WTC11 (cell line): ENCODE results near the gene AZIN2. TPM values are rescaled to one million over a fixed set of nuclear protein-coding genes. Genes with fewer than 3 reads are reported as not detected.

ENCODE experiments used
- ATAC-seq: fragments of 200-7000 bp; cut with Tn5 transposase; 2 replicates; pipeline ENCODE4 v1.10.0; 2021; ENCODE audit warnings: mild to moderate bottlenecking, moderate library complexity
- CTCF ChIA-PET: fragments of 300-600 bp; sonication (Branson Sonifier 250); formaldehyde crosslinking; loops from one replicate; lab custom pipeline; 2021; ENCODE audit warnings: antibody characterized with exemption; lab: Charles Lee
- POLR2A ChIA-PET: fragments of 350-600 bp; sonication (Branson Sonifier 250); formaldehyde crosslinking; loops from one replicate; lab custom pipeline; 2021; ENCODE audit warnings: antibody characterized with exemption; lab: Charles Lee
- DNase-seq: peaks from one replicate; pipeline ENCODE4 v3.0.0; 2021; ENCODE audit warnings: low spot score
- H3K27ac Mint-ChIP-seq: 2 replicates; pipeline ENCODE4 v1.8.0; 2021; ENCODE audit warnings: mixed read lengths
- H3K27me3 Mint-ChIP-seq: 2 replicates; pipeline ENCODE4 v1.8.0; 2021; ENCODE audit warnings: low read depth, mild to moderate bottlenecking, moderate library complexity, mixed read lengths
- H3K36me3 Mint-ChIP-seq: 2 replicates; pipeline ENCODE4 v1.8.0; 2021; ENCODE audit warnings: mixed read lengths
- H3K4me1 Mint-ChIP-seq: 2 replicates; pipeline ENCODE4 v1.8.0; 2022; ENCODE audit warnings: mixed read lengths
- H3K4me3 Mint-ChIP-seq: 2 replicates; pipeline ENCODE4 v1.8.0; 2021; ENCODE audit warnings: mild to moderate bottlenecking, moderate library complexity, mixed read lengths
- H3K9me3 Mint-ChIP-seq: 2 replicates; pipeline ENCODE4 v1.8.0; 2021; ENCODE audit warnings: mixed read lengths
- ATF1 ChIP-seq: sonication (generic); formaldehyde crosslinking; IDR thresholded peaks from 2 replicates; pipeline ENCODE4 v1.8.1; 2023; ENCODE audit warnings: mild to moderate bottlenecking, moderate library complexity, missing genetic modification reagents
- CBFB ChIP-seq: sonication (generic); formaldehyde crosslinking; IDR thresholded peaks from 2 replicates; pipeline ENCODE4 v1.8.1; 2022; ENCODE audit warnings: mild to moderate bottlenecking, low read depth, missing genetic modification reagents
- EMX1 ChIP-seq: fragments of 250-450 bp; sonication (Bioruptor Pico); IDR thresholded peaks from 2 replicates; pipeline ENCODE4 v1.8.0; 2021; ENCODE audit warnings: mild to moderate bottlenecking
- ESRRA ChIP-seq: sonication (generic); formaldehyde crosslinking; IDR thresholded peaks from 2 replicates; pipeline ENCODE4 v1.8.1; 2022; ENCODE audit warnings: mild to moderate bottlenecking, missing genetic modification reagents, borderline replicate concordance
- FOXK1 ChIP-seq: sonication (generic); formaldehyde crosslinking; IDR thresholded peaks from 2 replicates; pipeline ENCODE4 v1.8.0; 2022; ENCODE audit warnings: mild to moderate bottlenecking, moderate library complexity, missing genetic modification reagents
- GRHL2 ChIP-seq: fragments of 250-450 bp; sonication (Bioruptor Pico); IDR thresholded peaks from 2 replicates; pipeline ENCODE4 v1.8.0; 2022; ENCODE audit warnings: mild to moderate bottlenecking, moderate library complexity; ENCODE audit not compliant: insufficient replicate concordance, severe bottlenecking
- JAZF1 ChIP-seq: fragments of 250-450 bp; sonication (Bioruptor Pico); IDR thresholded peaks from 2 replicates; pipeline ENCODE4 v1.9.0; 2021; ENCODE audit warnings: moderate library complexity, mild to moderate bottlenecking, inconsistent platforms
- MXD4 ChIP-seq: fragments of 250-450 bp; sonication (Bioruptor Pico); IDR thresholded peaks from 2 replicates; pipeline ENCODE4 v1.8.0; 2021; ENCODE audit warnings: mild to moderate bottlenecking, moderate library complexity, borderline replicate concordance
- NR3C1 ChIP-seq: sonication (generic); formaldehyde crosslinking; conservative IDR thresholded peaks from 2 replicates; pipeline ENCODE4 v1.8.1; 2023; ENCODE audit warnings: low read depth, mild to moderate bottlenecking, missing genetic modification reagents
- TCF7 ChIP-seq: sonication (generic); formaldehyde crosslinking; IDR thresholded peaks from 2 replicates; pipeline ENCODE4 v1.8.0; 2022; ENCODE audit warnings: mild to moderate bottlenecking, low read depth, missing genetic modification reagents, moderate library complexity
- ZNF121 ChIP-seq: sonication (generic); formaldehyde crosslinking; IDR thresholded peaks from 2 replicates; pipeline ENCODE4 v1.8.0; 2023; ENCODE audit warnings: missing genetic modification reagents
- total RNA-seq: library from RNA; stranded (reverse); gene quantifications from 3 replicates; pipeline ENCODE4 v1.2.3, GENCODE V29; 2021
- TF ChIP-seq, protein P1 (sequence below): sonication (generic); formaldehyde crosslinking; IDR thresholded peaks from 2 replicates; pipeline ENCODE4 v1.8.1; 2023; ENCODE audit warnings: mild to moderate bottlenecking, missing genetic modification reagents, moderate library complexity
- TF ChIP-seq, protein P2 (sequence below): sonication (generic); formaldehyde crosslinking; IDR thresholded peaks from 2 replicates; pipeline ENCODE4 v1.8.0; 2022; ENCODE audit warnings: mild to moderate bottlenecking, missing genetic modification reagents
- TF ChIP-seq, protein P3 (sequence below): sonication (generic); formaldehyde crosslinking; IDR thresholded peaks from 2 replicates; pipeline ENCODE4 v1.8.1; 2022; ENCODE audit warnings: mild to moderate bottlenecking, missing genetic modification reagents, moderate library complexity, borderline replicate concordance
- TF ChIP-seq, protein P4 (sequence below): fragments of 250-450 bp; sonication (Bioruptor Pico); IDR thresholded peaks from 2 replicates; pipeline ENCODE4 v1.9.0; 2021; ENCODE audit warnings: mild to moderate bottlenecking
- TF ChIP-seq, protein P5 (sequence below): sonication (generic); formaldehyde crosslinking; IDR thresholded peaks from 2 replicates; pipeline ENCODE4 v1.8.1; 2022; ENCODE audit warnings: missing genetic modification reagents, borderline replicate concordance
- TF ChIP-seq, protein P6 (sequence below): sonication (generic); formaldehyde crosslinking; IDR thresholded peaks from 2 replicates; pipeline ENCODE4 v1.8.0; 2022; ENCODE audit warnings: mild to moderate bottlenecking, missing genetic modification reagents
- TF ChIP-seq, protein P7 (sequence below): sonication (generic); formaldehyde crosslinking; IDR thresholded peaks from 2 replicates; pipeline ENCODE4 v1.8.1; 2022; ENCODE audit warnings: low read depth, missing genetic modification reagents, borderline replicate concordance

The AZIN2 gene
- total RNA-seq, 1 experiment from 2014 or later = 1.7 TPM

DNA sequence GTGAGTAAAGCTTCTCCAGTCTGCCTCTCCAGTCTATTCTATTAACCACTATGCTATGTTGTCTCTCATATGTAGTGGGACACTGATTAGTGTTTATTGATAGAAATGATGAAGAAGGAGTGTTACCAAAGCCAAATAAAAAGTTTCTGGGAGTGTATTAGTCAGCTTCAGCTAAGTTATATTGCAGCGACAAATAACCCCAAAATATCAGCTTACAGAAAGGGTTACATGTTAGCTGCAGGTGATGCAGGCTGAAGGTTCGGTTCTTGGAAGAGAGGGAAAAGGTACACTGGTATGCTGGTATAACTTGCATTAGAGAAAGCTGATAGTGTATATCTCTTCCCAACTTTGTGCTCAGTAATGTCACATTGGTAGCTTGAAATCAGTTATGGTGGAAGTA, 33.7 kb upstream of the AZIN2 start (continued):
- TF ChIP-seq JAZF1 (CRISPR knock-in tag) (no peak), NR3C1 (CRISPR knock-in tag) (no peak), CBFB (CRISPR knock-in tag) (no peak)
- TF ChIP-seq, protein P1, sequence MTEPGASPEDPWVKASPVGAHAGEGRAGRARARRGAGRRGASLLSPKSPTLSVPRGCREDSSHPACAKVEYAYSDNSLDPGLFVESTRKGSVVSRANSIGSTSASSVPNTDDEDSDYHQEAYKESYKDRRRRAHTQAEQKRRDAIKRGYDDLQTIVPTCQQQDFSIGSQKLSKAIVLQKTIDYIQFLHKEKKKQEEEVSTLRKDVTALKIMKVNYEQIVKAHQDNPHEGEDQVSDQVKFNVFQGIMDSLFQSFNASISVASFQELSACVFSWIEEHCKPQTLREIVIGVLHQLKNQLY (CRISPR knock-in tag) = no peak
- TF ChIP-seq, protein P2, sequence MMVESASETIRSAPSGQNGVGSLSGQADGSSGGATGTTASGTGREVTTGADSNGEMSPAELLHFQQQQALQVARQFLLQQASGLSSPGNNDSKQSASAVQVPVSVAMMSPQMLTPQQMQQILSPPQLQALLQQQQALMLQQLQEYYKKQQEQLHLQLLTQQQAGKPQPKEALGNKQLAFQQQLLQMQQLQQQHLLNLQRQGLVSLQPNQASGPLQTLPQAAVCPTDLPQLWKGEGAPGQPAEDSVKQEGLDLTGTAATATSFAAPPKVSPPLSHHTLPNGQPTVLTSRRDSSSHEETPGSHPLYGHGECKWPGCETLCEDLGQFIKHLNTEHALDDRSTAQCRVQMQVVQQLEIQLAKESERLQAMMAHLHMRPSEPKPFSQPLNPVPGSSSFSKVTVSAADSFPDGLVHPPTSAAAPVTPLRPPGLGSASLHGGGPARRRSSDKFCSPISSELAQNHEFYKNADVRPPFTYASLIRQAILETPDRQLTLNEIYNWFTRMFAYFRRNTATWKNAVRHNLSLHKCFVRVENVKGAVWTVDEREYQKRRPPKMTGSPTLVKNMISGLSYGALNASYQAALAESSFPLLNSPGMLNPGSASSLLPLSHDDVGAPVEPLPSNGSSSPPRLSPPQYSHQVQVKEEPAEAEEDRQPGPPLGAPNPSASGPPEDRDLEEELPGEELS (CRISPR knock-in tag) = no peak
- TF ChIP-seq, protein P3, sequence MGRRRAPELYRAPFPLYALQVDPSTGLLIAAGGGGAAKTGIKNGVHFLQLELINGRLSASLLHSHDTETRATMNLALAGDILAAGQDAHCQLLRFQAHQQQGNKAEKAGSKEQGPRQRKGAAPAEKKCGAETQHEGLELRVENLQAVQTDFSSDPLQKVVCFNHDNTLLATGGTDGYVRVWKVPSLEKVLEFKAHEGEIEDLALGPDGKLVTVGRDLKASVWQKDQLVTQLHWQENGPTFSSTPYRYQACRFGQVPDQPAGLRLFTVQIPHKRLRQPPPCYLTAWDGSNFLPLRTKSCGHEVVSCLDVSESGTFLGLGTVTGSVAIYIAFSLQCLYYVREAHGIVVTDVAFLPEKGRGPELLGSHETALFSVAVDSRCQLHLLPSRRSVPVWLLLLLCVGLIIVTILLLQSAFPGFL (CRISPR knock-in tag) = no peak

DNA sequence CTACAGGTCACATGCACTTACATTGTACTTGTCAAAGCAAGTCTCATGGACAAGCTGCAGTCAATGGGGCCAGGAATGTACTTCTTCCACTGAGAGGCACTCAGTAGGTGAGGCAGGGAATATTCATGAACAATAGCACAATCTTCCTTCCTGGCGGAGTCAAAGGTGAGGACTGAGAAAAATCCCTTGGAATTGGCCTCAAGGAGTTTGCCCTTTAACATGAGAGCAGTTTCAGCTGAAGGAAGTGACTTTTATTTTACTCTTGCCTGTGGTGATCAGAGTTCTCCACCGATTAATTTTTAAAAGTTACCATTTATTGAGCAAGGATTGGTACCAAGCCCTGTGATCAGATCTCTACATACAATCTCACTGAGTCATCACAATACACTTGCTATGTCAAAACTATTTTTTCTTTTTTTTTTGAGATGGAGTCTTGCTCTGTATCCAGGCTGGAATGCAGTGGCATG, 33.1 kb upstream of the AZIN2 start:
- CTCF ChIA-PET = no interaction called here
- POLR2A ChIA-PET = no interaction called here
- no peak for ATAC-seq
- H3K4me1 Mint-ChIP-seq = peaks cover 12% of the 10 kb centered on the region
- DNase-seq = no peak
- H3K9me3 Mint-ChIP-seq = peaks cover 18% of the 10 kb centered on the region
- H3K27me3 Mint-ChIP-seq = peaks cover 7% of the 10 kb centered on the region
- H3K27ac Mint-ChIP-seq = no peak overlapping the region
- H3K36me3 Mint-ChIP-seq = peaks cover 8% of the 10 kb centered on the region
- no peak overlapping the region for H3K4me3 Mint-ChIP-seq
- TF ChIP-seq, protein P4, sequence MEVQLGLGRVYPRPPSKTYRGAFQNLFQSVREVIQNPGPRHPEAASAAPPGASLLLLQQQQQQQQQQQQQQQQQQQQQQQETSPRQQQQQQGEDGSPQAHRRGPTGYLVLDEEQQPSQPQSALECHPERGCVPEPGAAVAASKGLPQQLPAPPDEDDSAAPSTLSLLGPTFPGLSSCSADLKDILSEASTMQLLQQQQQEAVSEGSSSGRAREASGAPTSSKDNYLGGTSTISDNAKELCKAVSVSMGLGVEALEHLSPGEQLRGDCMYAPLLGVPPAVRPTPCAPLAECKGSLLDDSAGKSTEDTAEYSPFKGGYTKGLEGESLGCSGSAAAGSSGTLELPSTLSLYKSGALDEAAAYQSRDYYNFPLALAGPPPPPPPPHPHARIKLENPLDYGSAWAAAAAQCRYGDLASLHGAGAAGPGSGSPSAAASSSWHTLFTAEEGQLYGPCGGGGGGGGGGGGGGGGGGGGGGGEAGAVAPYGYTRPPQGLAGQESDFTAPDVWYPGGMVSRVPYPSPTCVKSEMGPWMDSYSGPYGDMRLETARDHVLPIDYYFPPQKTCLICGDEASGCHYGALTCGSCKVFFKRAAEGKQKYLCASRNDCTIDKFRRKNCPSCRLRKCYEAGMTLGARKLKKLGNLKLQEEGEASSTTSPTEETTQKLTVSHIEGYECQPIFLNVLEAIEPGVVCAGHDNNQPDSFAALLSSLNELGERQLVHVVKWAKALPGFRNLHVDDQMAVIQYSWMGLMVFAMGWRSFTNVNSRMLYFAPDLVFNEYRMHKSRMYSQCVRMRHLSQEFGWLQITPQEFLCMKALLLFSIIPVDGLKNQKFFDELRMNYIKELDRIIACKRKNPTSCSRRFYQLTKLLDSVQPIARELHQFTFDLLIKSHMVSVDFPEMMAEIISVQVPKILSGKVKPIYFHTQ = no peak
- TF ChIP-seq ESRRA (CRISPR knock-in tag) (no peak), FOXK1 (CRISPR knock-in tag) (no peak), MXD4 (CRISPR knock-in tag) (no peak), GRHL2 (CRISPR knock-in tag) (no peak), NR3C1 (CRISPR knock-in tag) (no peak), ATF1 (no peak), TCF7 (CRISPR knock-in tag) (no peak), ZNF121 (CRISPR knock-in tag) (no peak), EMX1 (no peak)
- TF ChIP-seq, protein P5, sequence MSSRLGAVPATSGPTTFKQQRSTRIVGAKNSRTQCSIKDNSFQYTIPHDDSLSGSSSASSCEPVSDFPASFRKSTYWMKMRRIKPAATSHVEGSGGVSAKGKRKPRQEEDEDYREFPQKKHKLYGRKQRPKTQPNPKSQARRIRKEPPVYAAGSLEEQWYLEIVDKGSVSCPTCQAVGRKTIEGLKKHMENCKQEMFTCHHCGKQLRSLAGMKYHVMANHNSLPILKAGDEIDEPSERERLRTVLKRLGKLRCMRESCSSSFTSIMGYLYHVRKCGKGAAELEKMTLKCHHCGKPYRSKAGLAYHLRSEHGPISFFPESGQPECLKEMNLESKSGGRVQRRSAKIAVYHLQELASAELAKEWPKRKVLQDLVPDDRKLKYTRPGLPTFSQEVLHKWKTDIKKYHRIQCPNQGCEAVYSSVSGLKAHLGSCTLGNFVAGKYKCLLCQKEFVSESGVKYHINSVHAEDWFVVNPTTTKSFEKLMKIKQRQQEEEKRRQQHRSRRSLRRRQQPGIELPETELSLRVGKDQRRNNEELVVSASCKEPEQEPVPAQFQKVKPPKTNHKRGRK (CRISPR knock-in tag) = no peak
- TF ChIP-seq, protein P6, sequence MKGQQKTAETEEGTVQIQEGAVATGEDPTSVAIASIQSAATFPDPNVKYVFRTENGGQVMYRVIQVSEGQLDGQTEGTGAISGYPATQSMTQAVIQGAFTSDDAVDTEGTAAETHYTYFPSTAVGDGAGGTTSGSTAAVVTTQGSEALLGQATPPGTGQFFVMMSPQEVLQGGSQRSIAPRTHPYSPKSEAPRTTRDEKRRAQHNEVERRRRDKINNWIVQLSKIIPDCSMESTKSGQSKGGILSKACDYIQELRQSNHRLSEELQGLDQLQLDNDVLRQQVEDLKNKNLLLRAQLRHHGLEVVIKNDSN (CRISPR knock-in tag) = no peak
- TF ChIP-seq, protein P3 (CRISPR knock-in tag) = no peak
- TF ChIP-seq, protein P7, sequence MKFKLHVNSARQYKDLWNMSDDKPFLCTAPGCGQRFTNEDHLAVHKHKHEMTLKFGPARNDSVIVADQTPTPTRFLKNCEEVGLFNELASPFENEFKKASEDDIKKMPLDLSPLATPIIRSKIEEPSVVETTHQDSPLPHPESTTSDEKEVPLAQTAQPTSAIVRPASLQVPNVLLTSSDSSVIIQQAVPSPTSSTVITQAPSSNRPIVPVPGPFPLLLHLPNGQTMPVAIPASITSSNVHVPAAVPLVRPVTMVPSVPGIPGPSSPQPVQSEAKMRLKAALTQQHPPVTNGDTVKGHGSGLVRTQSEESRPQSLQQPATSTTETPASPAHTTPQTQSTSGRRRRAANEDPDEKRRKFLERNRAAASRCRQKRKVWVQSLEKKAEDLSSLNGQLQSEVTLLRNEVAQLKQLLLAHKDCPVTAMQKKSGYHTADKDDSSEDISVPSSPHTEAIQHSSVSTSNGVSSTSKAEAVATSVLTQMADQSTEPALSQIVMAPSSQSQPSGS (CRISPR knock-in tag) = no peak
